Activated T-cell treated with anti-CD3 and anti-CD28 coated beads, Interleukin-2, amount 50 U/mL, for 72 hours (primary cell): ENCODE results near the gene RIGI. TPM values are rescaled to one million over a fixed set of nuclear protein-coding genes. Genes with fewer than 3 reads are reported as not detected.

Experiments
- total RNA-seq, 2 donors: library from RNA; stranded (reverse); gene quantifications; one replicate each; pipeline ENCODE4 v1.2.3, GENCODE V29; 2022

The RIGI gene
- total RNA-seq, 2 donors from 2014 or later, result 7.9 to 8.6 TPM

Other genes starting within 250 kb of the RIGI start
- 10 to 100 TPM; 10.1 to 16.6 TPM for gene ACO1, start 141.6 kb downstream of the RIGI start, total RNA-seq
- gene SMIM27, start 26.1 kb upstream of the RIGI start, total RNA-seq, result 10 to 100 TPM; 54.4 to 63.5 TPM
- gene TOPORS, start 26.4 kb upstream of the RIGI start, total RNA-seq, result 10 to 100 TPM; 12.8 to 13.8 TPM
- gene NDUFB6, start 47.0 kb upstream of the RIGI start, total RNA-seq, result 10 to 100 TPM; 29.2 to 31.7 TPM
- under 1 TPM in 1 of 2 donors, not detected in 1; 0.05 TPM for gene TAF1L, start 109.5 kb upstream of the RIGI start, total RNA-seq